G401.6 (cell line): ENCODE results near the gene TFDP2.
"Not testable (repeated sequence)": the region's sequence is repeated elsewhere in the genome, so short reads cannot be mapped to it uniquely, and the experiment has no call there.

Experiments used
- FAIRE-seq: peaks from 2 replicates; lab custom pipeline; 2012; peaks lifted over from hg19 to GRCh38; lab: Jason Lieb, UNC

TFDP2 gene

DNA sequence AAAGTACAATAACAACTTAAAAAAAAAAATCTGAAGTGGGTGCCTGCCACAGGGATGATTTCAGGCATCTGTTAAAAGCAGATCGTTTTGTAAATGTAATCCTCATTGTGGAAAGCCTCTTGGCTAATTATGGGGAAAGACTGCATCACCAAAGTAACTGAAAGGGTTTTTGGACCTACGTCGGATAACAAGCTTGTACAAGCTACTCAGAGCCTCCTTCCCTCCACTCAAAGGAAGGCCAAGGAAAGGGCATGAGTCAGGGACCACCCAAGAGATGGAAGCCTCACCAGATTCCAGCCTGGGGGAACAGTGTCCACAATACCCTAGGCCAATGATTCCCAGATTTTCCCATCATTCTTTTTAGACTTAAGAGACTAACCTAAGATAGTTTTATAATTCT, 188.6 kb downstream of the TFDP2 start:
- no peak for FAIRE-seq

DNA sequence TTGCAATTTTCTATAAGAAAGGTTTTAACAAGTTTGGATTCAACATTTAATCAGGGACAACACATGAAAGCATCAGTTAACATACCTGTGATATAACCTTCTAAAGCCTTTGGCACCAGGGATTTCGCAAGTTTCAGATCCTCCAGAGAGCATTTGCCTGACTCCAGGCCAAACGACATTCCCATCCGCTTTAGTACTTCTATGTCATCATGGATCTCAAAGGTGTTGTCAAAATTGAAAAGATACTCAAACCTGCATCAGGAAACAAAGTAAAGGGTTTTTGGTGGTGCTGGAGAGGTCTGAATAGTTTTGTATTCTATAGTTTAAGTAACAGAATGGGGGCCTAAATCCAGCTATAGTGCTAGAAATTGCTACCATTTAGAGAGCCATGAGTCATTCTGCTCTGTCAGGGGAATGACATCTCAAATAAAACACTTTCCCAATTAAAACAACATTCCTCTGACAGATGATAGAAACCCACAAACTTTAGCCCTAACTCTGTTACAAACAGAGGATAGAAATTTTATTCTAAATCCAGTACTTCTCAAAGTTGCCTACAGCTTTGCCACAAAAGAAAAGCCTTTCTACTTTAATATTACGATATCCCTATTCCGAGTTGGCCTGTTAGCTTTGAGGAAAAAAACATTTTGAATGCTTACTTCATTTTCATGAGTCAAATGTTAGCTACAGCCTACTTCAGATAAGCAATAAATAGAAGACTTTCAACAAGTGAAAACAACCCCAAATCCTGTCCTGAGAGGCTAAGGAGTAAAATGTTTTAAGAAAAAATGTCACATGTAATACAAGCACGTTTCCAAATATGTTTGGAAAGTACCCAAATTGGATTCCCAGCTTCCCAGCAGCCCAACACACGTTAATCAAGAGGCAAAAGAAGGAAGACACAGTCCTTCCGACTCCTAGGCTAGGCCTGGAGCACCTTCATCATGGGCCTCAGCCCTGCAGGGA, 189.5 kb downstream of the TFDP2 start:
- no peak for FAIRE-seq

DNA sequence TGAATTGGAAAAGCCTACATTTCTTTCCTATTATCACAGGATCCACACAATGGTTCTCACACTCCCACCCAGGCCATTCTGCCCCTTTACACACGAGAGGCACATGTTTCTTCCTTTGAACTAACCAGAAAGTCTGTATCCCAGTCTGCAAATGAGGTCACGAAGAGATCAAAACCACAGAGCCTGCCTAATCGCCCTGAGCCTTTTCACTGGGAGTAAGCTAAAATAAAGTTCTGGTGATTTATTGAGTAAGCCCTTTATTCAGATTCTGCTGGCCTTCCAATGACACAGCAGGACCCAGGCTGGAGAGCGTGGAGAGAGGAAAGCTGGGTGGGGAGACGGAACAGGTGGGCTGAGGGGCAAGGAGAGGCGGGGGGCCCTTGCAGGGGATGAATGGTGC, 194.2 kb downstream of the TFDP2 start:
- FAIRE-seq: no peak

DNA sequence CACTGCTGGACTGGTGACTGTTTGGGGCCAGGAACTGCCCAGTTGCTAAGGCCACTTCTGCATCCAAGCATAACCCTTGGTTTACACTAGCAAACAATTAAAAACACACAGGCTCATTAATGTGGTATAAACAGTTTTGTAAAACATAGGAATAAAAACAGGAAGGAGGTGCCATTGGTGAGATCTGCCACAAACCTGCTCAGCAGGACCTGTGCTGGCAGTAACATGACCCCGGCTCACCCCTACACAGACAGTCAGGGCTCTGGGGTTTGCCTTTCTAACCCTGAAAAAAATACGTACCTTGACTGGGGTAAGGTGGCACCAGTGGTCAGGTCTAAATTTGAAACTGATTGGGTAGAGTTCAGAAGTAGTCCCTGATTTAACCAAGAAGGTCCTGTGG, 196.7 kb downstream of the TFDP2 start:
- FAIRE-seq: no peak

DNA sequence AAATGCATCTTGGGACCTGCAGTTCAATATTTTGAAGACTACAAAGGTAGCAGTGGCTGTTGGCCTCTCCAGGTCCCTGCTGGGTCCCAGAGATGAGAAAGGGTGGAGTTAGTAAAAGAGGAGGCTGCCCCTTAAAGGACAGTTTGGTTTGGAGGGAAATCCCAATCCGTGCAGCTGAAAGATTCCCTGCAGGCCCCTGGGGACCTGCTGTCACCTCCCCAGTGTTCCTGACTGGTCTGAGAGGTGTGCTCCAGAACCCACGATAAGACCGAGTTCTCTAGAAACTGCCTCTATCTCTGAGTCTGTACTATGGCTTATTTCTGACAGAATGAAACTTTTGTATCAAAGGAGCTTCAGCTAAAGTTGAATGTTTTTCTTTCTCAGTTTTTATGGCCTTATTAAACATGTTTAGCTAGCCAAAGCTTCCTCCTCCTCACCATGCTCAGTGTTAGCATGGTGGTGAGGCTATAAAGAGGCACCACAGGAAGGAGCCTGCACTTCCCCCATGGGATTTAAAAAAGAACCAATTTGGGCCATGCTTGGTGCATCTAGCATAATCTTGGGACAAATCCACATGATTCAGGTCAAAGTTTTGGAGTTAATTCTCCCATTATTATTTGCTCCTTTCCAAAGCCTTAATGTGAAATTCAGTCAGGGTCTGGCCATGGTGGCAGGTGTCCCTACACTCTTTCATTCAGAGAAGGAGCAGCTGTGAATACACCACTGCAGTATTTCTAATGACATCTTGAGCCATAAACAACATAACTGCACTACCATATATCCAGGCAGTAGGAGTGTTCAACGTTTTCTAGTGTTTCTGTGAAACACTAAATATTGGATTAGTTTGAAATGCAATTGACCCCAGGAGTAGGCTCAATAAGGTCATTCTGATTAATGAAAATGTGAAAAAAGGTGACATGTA, 198.5 kb downstream of the TFDP2 start:
- no peak for FAIRE-seq

DNA sequence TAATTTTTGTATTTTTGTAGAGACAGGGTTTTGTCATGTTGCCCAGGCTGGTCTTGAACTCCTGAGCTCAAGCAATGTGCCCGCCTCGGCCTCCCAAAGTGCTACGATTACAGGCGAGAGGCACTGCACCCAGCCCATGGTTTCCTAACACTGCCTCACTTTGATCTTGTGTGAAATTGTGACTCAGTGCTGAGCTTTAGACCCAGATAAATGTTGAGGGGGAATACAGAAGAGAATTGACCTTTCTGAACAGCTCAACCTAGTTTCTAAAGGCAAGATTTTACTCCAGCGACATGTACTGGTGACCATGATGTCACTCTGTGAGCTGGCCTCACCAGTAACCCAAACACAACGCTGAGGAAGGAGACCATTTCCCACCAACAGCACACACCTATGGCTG, 199.4 kb downstream of the TFDP2 start:
- FAIRE-seq: no peak

DNA sequence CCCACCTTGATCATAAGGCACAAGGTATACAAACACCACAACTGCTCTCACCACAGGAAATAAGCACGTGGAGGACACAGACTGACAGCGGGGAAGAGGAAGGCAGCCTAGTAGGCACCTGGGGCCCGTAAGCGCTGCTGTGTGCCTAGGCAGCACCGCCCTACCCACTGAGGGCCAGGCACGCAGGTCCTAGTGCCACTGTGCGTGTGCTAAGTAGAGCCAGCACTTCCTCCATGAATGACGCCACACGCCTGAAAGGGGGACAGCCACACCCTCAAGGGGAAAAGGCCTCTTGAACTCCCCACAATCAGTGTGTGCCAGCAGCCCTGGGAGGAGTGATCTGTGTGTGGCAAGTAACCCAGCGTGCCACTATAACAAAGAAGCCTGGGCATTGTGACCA, 199.9 kb downstream of the TFDP2 start:
- FAIRE-seq: no peak

DNA sequence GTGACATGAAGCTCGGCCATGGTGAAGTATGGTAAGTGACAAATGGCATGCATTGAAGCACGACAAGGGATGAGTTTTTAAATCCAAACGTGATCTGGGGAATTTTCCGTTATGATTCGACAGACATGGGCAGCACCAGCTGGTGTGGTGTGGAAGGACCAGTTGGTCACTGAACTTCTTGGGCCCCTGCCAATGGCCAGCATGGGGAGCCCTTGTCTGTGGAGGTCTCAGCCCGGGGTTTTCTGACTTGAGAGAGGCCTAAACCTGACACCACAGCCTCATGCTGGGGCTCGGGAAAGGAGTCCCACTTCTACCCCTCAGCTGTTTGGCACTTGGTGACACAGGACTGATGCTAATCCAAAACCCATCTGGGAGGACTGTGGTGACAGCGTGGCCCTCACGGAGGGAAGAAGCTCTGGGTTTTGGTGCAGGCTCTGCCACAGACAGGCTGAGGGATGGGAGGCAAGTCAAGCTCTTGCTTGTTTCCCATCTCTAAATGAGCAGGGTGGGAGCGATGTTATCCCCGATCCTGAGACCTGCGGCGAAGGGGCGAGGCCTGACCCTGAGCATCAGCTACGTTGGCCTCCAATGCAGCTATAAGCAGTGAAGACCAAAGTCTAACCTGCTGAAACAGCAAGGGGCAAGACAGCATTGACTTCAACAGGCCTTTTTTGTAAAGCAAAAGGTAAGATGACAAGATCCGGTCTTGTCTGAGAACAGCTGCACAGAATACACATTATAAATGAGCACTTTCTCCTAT, 203.4 kb downstream of the TFDP2 start:
- FAIRE-seq: no peak

DNA sequence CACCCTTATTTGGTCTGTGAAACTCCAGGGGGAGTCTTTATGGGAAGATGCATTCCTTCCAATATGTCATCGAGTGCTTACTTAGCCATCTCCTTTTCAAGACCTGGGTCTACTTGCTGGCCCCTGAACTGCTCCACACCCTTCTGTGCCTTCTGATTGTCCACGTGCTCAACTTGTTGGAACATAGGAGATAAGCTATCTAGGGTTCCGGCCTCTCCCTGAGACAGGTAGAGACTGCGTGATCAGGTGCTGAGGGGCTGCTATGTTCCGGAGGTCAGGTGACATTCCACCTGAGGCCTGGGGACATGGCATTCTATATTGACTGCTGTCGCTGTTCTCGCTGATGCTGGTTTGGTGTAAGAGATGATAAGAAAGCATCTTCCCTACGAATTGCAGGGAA, 207.3 kb downstream of the TFDP2 start:
- no peak for FAIRE-seq

DNA sequence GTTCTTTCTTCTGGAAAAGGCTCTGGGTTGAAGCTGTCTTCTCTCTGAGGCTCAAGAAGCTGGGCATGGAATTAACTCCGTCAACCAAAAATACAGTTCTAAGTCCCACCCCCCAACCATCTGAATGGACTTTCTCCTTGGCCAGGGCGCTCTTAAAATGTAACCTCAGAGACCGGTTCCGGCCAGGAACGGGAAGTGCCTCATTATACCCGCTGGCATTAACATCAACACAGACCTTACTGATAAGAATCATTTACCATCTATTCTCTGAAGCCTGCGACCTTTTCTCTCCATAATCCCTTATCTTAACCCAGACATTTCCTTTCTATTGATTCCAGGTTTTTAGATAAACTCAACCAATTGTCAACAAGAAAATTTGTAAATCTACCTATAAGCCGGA, 208.3 kb downstream of the TFDP2 start:
- no peak for FAIRE-seq

DNA sequence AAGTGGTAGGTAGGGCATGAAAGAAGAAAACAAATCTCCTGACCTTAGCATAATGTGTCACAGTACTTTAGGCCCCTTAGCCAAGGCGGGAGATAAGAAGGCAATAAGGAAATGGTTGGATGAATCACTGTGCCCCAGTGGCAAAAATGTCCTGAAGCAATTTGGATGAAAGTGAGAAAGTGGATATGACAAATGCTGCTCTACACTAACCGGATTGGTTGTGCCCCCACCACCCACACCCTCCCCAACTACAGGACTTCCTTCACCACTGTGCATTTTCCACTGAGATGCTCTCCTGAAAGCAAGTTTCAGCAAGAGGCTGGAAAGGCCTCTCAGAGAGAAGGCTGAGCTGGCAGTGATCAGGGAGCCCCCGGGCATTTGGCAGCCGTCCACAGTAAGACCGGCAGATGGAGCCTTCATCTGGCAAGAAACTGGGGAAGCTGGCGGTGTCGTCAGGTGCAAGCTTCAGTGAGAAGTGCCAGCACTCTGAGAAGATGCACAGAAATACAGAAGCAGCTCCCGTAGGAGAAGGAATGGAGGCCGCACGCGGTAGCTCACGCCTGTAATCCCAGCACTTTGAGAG, 209.1 kb downstream of the TFDP2 start:
- no peak for FAIRE-seq

DNA sequence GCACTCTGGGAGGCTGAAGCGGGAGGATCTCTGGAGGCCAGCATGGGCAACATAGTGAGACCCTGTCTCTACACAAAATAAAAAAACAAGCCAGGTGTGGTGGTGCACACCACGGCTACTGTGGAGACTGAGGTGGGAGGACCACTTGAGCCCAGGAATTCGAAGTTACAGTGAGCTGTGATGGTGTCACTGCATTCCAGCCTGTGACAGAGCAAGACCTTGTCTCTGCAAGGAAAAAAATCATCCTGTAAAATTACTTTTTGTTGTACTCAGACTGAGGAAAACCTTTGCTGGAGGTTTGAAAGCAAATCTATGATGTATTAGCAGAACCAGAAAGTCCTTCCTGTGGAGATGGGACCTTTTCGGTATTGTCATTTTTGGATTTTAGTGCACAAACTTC, 209.6 kb downstream of the TFDP2 start:
- FAIRE-seq: no peak

DNA sequence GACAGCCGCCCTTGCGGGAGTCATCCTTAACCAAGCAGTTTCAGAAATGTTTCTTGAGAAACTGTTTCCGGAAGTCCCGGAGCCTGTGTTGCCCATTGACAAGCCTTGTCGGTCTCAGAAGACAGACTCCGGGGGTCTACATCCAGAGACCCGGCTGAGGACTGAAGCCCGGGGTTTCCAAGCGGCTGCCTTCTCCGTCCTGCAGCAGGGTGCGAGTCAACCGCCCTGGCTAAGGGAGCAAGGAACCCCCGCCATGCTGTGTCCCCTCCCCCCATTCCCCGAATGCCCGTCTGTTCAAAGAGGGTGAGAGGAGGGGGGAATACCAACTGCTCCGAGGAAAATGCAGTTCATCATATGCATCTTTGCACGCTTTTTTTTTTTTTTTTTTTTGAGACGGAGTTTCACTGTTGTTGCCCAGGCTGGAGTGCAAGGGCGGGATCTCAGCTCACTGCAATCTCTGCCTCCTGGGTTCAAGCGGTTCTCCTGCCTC, 211.3 kb downstream of the TFDP2 start:
- no peak for FAIRE-seq

DNA sequence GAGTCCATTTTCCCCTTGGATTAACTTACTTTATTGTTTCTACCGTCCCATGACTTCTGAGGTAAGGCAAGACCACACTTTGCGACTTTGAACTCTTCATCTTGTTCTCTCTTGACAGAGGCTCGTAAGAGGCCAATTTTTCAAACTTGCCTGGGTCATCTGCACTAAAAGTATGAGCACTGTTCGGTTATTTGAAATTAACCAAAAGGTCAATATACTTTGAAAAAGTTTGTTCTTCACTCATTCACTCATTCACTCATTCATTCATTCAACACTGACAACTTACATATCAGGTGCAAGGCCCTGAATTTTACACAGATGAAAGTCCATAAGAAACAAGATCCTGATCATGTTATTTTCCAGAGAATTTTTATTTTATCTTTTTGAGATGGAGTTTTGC, 215.0 kb downstream of the TFDP2 start:
- FAIRE-seq: no peak

DNA sequence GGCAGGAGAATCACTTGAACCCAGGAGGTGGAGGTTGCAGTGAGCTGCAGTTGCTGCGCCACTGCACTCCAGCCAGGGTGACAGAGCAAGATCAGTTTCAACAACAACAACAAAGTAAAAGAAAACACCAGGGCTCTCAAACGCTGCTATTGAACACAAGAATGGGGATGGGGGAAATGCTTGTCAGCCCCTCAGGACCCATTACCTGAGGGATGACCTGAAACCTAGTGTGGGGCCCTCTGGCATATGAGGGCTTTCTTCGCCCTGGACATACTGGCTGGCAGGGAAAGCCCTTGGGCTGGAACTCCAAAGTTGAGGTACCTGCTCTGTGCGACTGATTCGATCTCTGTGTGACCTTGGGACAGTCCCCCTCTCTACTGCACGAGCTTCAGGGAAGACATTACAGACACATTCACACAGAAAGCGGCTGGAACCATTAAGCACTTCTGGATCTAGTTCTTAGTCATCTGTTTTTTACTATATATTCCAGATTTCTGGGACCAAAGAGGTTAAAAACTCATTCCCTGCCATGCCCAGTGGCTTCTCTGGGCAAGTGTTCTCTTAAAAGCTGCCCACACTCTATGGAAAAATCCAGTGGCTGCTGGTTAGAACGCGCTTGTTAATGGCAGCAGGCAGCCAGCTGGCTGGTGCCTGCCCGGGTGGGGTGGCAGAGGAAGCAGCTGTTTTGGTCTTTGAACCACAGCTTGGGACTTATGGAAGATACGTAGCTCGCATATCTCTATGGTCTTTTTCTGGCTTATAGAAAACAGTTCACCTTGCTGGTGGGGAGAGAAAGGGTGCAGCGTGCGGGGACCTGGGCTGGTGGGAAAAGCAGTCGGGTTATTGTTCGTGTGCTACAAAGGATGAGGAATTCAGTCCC, 215.7 kb downstream of the TFDP2 start:
- FAIRE-seq: no peak

DNA sequence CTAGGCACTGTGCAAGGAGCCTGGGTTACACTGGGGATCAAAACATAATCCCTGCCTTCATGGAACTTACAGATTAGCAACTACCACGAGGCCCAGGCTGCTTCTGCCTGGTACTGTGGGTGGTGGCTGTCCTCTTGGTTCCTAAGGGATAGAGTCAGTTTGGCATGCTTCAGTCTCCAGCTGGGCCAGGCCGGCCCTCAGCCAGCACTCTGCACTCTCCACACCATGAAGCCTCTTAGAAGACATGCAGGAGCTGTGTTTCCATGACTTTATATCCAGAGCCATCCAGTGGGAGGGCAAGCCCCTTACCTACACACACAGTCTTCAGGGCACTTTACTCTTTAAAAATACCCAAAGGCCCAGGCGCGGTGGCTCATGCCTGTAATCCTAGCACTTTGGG, 218.5 kb downstream of the TFDP2 start:
- FAIRE-seq: no peak

DNA sequence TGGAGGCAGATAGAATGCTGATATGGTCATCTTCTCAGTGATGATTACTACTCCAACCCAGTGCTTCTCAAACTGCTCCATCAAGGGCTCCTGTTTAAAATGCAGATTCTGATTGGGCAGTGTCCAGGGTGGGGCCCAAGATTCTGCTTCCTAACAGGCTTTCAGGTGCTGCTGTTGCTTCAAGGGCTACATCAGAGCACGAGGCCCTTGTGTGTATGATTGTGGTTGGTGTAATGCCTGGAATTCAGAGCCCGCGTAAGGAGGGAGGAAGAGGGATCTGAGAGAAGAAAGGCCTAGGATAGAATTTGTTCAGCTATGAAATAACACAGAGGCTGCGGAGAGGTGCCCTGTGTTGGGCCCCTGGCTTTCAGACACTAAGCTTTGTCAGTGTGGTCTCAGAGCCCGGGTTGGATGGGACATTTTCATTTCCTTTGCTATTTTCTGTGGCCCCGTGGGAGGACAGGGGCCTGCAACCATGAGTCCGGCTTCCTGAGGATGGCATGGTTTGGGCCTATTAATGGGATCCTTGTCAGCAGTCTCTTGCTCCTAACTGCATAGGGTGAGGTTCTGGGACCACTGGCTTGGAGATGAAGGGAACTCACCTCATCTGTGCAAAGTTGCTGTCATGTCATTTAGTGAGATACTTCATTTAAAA, 219.9 kb downstream of the TFDP2 start:
- FAIRE-seq: no peak

DNA sequence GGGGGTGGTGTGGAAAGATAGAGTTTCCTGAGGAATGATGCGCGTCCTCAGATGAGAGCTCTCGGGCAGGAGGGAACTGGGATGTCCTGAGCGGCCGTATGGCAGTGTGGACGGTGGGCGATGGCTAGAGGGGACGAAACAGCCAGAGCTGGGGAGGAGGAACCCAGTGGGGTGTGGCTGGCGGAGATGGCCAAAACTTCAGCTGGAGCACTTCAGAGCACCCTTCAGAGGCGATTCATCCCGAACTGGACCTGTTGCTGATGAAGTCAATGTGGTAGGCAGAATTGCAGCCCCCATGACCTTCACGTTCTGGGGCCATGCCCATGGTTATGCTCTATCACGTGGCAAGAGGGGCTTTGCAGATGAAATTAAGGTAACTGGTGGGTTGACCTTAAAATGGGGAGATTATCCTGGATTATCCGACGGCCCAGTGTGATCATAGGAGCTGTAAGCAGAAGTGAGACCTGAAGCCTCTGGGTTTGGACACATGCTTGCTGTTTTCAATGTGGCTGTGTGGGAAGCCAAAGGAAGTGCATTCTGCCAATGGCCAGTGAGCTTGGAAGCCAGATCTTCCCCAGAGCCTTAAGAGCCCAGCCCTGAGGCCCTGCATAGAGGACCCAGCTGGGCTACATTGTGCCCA, 220.6 kb downstream of the TFDP2 start:
- FAIRE-seq: no peak

DNA sequence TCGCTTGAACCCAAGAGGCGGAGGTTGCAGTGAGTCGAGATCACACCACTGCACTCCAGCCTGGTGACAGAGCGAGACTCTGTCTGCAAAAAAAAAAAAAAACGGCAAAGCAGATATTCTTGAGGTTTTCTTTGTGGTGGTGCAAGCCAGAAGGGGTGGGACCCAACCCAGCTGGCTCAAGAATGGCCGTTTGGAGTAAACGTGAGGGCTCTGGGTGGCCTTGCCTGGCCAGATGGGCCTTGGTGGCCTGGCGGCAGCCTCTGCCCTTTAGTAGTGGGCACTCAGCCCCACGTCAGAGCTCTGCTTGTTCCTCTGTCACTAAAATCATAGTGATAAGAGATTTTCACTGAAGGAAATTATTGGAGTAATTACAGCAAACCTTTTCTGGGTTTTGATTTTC, 222.4 kb downstream of the TFDP2 start:
- FAIRE-seq: no peak

DNA sequence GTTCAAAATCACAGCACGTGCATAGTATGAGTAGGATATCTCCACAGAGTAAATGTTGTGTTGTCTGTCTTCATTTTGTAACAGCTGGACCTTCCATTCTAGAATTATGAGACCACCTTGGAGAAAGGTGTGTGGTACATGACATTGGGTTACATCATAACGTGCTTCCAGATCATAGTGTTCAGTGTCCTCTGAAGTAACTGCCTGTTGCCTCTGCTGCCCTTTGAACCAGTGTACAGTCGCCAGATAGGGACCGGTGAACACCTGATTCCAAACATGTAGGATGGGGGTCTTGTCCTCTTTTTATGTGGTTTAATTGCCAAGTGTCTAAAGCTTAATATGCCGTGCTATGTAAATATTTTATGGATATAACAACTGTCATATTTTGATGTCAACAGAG, 223.7 kb downstream of the TFDP2 start:
- FAIRE-seq: not testable (repeated sequence)
